Measurements from ENCODE around the gene CLEC10A.

GRCh38 chr17:7029096-7029495 is 51.0 kb downstream of the CLEC10A start:
- TF ChIP-seq ESRRG (CRISPR knock-in tag; IDR thresholded peaks at IDR 0.05) (no peak), PATZ1 (CRISPR knock-in tag; IDR thresholded peaks at IDR 0.05; ENCODE audit: borderline replicate concordance) (no peak), POU6F1 (CRISPR knock-in tag; IDR thresholded peaks at IDR 0.05; ENCODE audit: borderline replicate concordance, low read depth) (no peak), CREB5 (CRISPR knock-in tag; IDR thresholded peaks at IDR 0.05; ENCODE audit: low read depth) (no peak), ZNF70 (CRISPR knock-in tag; IDR thresholded peaks at IDR 0.05) (no peak), ZFP30 (CRISPR knock-in tag; IDR thresholded peaks at IDR 0.05) (no peak), TSHZ2 (CRISPR knock-in tag; IDR thresholded peaks at IDR 0.05) (no peak), TCF4 (CRISPR knock-in tag; IDR thresholded peaks at IDR 0.05; ENCODE audit: borderline replicate concordance) (no peak), ISL1 (CRISPR knock-in tag; IDR thresholded peaks at IDR 0.05) (no peak), GLIS3 (CRISPR knock-in tag; IDR thresholded peaks at IDR 0.05) (no peak), RARB (CRISPR knock-in tag; IDR thresholded peaks at IDR 0.05) (no peak), PPARA (CRISPR knock-in tag; IDR thresholded peaks at IDR 0.05; ENCODE audit: borderline replicate concordance) (no peak), ZC3H10 (CRISPR knock-in tag; IDR thresholded peaks at IDR 0.05) (no peak)

All from SK-N-SH treated with all-trans-retinoic acid at 6 μM for 48 hours (cell line).